GM21381 (cell line): ENCODE measurements around the gene LDHD.

ENCODE experiments used
- ATAC-seq: cut with Tn5 transposase; IDR thresholded peaks from one replicate; pipeline ENCODE4 v1.9.1; 2021; ENCODE audit warnings: mild to moderate bottlenecking, moderate library complexity; ENCODE audit not compliant: unreplicated experiment

Gene LDHD

GRCh38 chr16:75114946-75115825 is 1.4 kb downstream of the LDHD start:
- ATAC-seq, result no peak

- no peak for ATAC-seq
Measured at GRCh38 chr16:75114179-75114945, 2.2 kb downstream of the LDHD start.

GRCh38 chr16:75113541-75114121 is 2.9 kb downstream of the LDHD start:
- no peak for ATAC-seq

- no peak for ATAC-seq
Measured at GRCh38 chr16:75112734-75113491, 3.7 kb downstream of the LDHD start.

- ATAC-seq, result no peak
Measured at GRCh38 chr16:75111961-75112733, 4.4 kb downstream of the LDHD start.

- ATAC-seq, result no peak
Measured at GRCh38 chr16:75111514-75111940, 5.1 kb downstream of the LDHD start.

- ATAC-seq, result peak; percentile 70
Measured at GRCh38 chr16:75110637-75111513, 5.7 kb downstream of the LDHD start.

- ATAC-seq, result no peak
Measured at GRCh38 chr16:75109732-75110243, 6.8 kb downstream of the LDHD start.

GRCh38 chr16:75108792-75109731 is 7.5 kb downstream of the LDHD start:
- ATAC-seq, result no peak

- ATAC-seq, result no peak
Measured at GRCh38 chr16:75107505-75107904, 9.1 kb downstream of the LDHD start.

- ATAC-seq, result no peak
Measured at GRCh38 chr16:75106351-75107274, 10.0 kb downstream of the LDHD start.

GRCh38 chr16:75105306-75106061 is 11.1 kb downstream of the LDHD start:
- no peak for ATAC-seq

- ATAC-seq, result no peak
Measured at GRCh38 chr16:75104836-75105235, 11.7 kb downstream of the LDHD start.

GRCh38 chr16:75103994-75104393 is 12.6 kb downstream of the LDHD start:
- no peak for ATAC-seq

GRCh38 chr16:75102595-75102994 is 14.0 kb downstream of the LDHD start:
- no peak for ATAC-seq

- no peak for ATAC-seq
Measured at GRCh38 chr16:75101635-75102034, 14.9 kb downstream of the LDHD start.
